ENCODE data around the gene SIAH2. TPM values are rescaled to one million over a fixed set of nuclear protein-coding genes. Genes with fewer than 3 reads are reported as not detected.

SIAH2 gene
- total RNA-seq, 1 experiment from 2014 or later: 17.1 TPM

- no peak for TF ChIP-seq ATF6 (CRISPR knock-in tag; IDR thresholded peaks at IDR 0.05)
Observed at GRCh38 chr3:150703299-150703755, 59.6 kb downstream of the SIAH2 start (continued).

GRCh38 chr3:150699068-150699639 is 63.8 kb downstream of the SIAH2 start:
- POLR2A ChIA-PET: no interaction called here
- ATAC-seq (no peak), DNase-seq (ENCODE audit: low spot score) (no peak)
- TF ChIP-seq HMGA2 (CRISPR knock-in tag; IDR thresholded peaks at IDR 0.05) (no peak), NR2C2 (CRISPR knock-in tag; IDR thresholded peaks at IDR 0.05) (no peak), TEAD4 (CRISPR knock-in tag; IDR thresholded peaks at IDR 0.05) (no peak), MAX (CRISPR knock-in tag; IDR thresholded peaks at IDR 0.05) (no peak), ZNF121 (CRISPR knock-in tag; IDR thresholded peaks at IDR 0.05) (no peak), PRRX2 (CRISPR knock-in tag; IDR thresholded peaks at IDR 0.05) (no peak), ATF6 (CRISPR knock-in tag; IDR thresholded peaks at IDR 0.05) (no peak), TEAD1 (CRISPR knock-in tag; IDR thresholded peaks at IDR 0.05) (no peak), ZSCAN18 (CRISPR knock-in tag; IDR thresholded peaks at IDR 0.05) (no peak), CREM (CRISPR knock-in tag; IDR thresholded peaks at IDR 0.05) (no peak), E2F5 (CRISPR knock-in tag; IDR thresholded peaks at IDR 0.05) (no peak), TP53 (CRISPR knock-in tag; IDR thresholded peaks at IDR 0.05) (no peak), FOXP4 (CRISPR knock-in tag; IDR thresholded peaks at IDR 0.05) (no peak), ATF2 (CRISPR knock-in tag; IDR thresholded peaks at IDR 0.05; ENCODE audit: borderline replicate concordance, low read depth) (no peak), AFF4 (CRISPR knock-in tag; IDR thresholded peaks at IDR 0.05; ENCODE audit: borderline replicate concordance) (no peak), ZMAT4 (CRISPR knock-in tag; IDR thresholded peaks at IDR 0.05) (no peak), JAZF1 (CRISPR knock-in tag; IDR thresholded peaks at IDR 0.05) (no peak)
- Mint-ChIP-seq H3K27ac (no peak overlapping the region), H3K9me3 (peaks cover 11% of the 10 kb centered on the region), H3K4me1 (no peaks in the 10 kb centered on the region), H3K4me3 (no peak overlapping the region), H3K27me3 (ENCODE audit: low read depth) (peaks cover 5% of the 10 kb centered on the region), H3K36me3 (peaks cover 6% of the 10 kb centered on the region)
- CTCF ChIA-PET: no interaction called here

Data from WTC11 (cell line).